GM12878 (cell line): Measurements from ENCODE around the gene NPDC1. TPM values are rescaled to one million over a fixed set of nuclear protein-coding genes. Genes with fewer than 3 reads are reported as not detected.

ENCODE experiments used
- BHLHE40 ChIP-seq, 2 experiments: fragments of 450-650 bp in 1 of 2; IDR thresholded peaks; 2 replicates each; pipeline ENCODE4 v1.6.1; 2011 to 2017; ENCODE audit warnings: low read depth in 2 of 2, borderline replicate concordance in 1 of 2, improper control_type of control experiment in 1 of 2, low read length in 1 of 2, mild to moderate bottlenecking in 1 of 2
- DPF2 ChIP-seq: fragments of 450-650 bp; IDR thresholded peaks from 2 replicates; pipeline ENCODE4 v1.6.1; 2017; ENCODE audit warnings: mild to moderate bottlenecking
- ESRRA ChIP-seq: IDR thresholded peaks from 2 replicates; pipeline ENCODE4 v1.6.1; 2012; ENCODE audit warnings: mild to moderate bottlenecking, low read length, improper control_type of control experiment
- HDAC6 ChIP-seq: fragments of 200-600 bp; sonication (generic); IDR thresholded peaks from one replicate; pipeline ENCODE4 v1.8.0; 2017; ENCODE audit warnings: antibody characterized with exemption; ENCODE audit not compliant: unreplicated experiment
- KAT2A ChIP-seq: conservative IDR thresholded peaks from 2 replicates; pipeline ENCODE4 v1.6.1; 2011; ENCODE audit warnings: low read depth, low read length; ENCODE audit not compliant: control insufficient read depth
- MYB ChIP-seq: fragments of 150-350 bp; IDR thresholded peaks from 2 replicates; pipeline ENCODE4 v1.6.1; 2014; ENCODE audit warnings: mild to moderate bottlenecking, low read depth, low read length, borderline replicate concordance
- NFYB ChIP-seq: IDR thresholded peaks from 2 replicates; pipeline ENCODE4 v1.6.1; 2011; ENCODE audit warnings: low read depth, mild to moderate bottlenecking, low read length, improper control_type of control experiment, moderate library complexity; ENCODE audit not compliant: insufficient read depth
- RAD21 ChIP-seq: IDR thresholded peaks from 2 replicates; pipeline ENCODE4 v1.6.1; 2011; ENCODE audit warnings: mild to moderate bottlenecking, low read depth, low read length, moderate library complexity; ENCODE audit not compliant: insufficient read depth
- ZBTB11 ChIP-seq: fragments of 450-650 bp; formaldehyde crosslinking; IDR thresholded peaks from 2 replicates; pipeline ENCODE4 v1.5.0; 2022; ENCODE audit warnings: mild to moderate bottlenecking, missing genetic modification characterization
- ZNF687 ChIP-seq: fragments of 450-650 bp; IDR thresholded peaks from 2 replicates; pipeline ENCODE4 v1.6.1; 2017; ENCODE audit warnings: mild to moderate bottlenecking, moderate library complexity
- polyA plus RNA-seq, 11 experiments: library from polyadenylated mRNA; depleted of rRNA in 4 of 11; unstranded in 6 of 11; stranded (reverse) in 5 of 11; fragments of >200 nt; fragmentation: Nextera tagmentation in 4 of 11; fragmentation: Illumina TruSeq in 1 of 11; extraction: Ambion mirVana in 4 of 11; extraction: Trizol in 1 of 11; gene quantifications; 1 replicate in 1 of 11; 2 replicates in 10 of 11; pipeline versions ENCODE4 v1.2.1 to v1.2.3, GENCODE V29; 2011 to 2016; ENCODE audit warnings: inconsistent platforms in 2 of 11, missing spikeins in 2 of 11, low read depth in 1 of 11
- total RNA-seq, 4 experiments: library from RNA; depleted of rRNA in 3 of 4; stranded (reverse); fragments of >200 nt in 3 of 4; fragmentation: Illumina TruSeq in 1 of 4; extraction: Trizol in 1 of 4; gene quantifications; 2 replicates each; pipeline versions ENCODE4 v1.2.1 to v1.2.3, GENCODE V29; 2013 to 2021
- TF ChIP-seq, protein P1 (sequence below): fragments of 450-650 bp; IDR thresholded peaks from 2 replicates; pipeline ENCODE4 v1.6.1; 2018; ENCODE audit warnings: borderline replicate concordance, mild to moderate bottlenecking; ENCODE audit not compliant: partially characterized antibody
- TF ChIP-seq, protein P2 (sequence below): fragments of 450-650 bp; conservative IDR thresholded peaks from 2 replicates; pipeline ENCODE4 v1.6.1; 2017; ENCODE audit warnings: mild to moderate bottlenecking, moderate library complexity

NPDC1 gene
- total and polyA plus RNA-seq, 10 of the 15 experiments (the other 5 are each of a cell fraction or from before 2014, with no cell fraction given) = 0.04 to 1.7 (median 0.77) TPM; not detected in 2

DNA sequence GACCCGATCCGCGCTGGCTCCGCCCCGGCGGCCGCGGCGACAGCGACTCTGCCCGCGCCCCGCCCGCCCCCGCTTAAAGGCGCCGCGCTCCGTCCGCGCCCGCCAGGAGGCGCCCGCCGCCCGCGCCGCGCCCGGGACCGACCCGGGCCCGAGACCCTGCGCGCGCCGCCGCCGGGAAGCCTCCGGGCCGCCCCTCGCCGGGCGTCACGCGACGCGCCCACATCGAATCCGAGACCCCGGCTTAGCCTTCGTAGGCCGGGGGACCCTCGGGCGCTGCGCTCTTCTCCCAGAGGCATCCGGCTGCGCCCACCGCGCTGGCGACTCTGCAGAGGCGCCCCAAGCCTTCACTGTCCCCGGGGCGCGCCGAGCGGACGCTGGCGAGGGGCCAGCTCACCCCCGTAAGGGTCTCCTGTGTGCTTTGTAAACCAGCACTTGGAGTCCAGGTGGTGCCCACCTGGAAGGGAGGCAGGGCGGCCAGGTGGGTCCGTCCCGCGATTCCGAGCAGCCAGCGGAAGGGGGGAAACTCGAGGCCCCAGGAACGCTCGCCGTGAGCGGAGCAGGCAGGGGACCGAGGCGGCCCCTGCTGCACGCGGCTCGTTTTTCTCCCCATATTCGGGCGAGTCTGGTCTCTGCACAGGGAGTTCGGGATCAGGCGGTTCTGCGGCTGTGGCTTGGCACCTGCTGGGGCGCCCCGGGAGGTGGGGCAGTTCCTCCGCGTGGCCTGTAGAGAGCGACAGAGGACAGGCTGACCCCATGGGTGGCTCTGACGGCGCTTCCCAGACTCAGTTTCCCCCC lies 17.5 kb downstream of the NPDC1 start (continued):
- TF ChIP-seq HDAC6 (no peak), KAT2A (no peak), ZBTB11 (CRISPR knock-in tag) (no peak), MYB (no peak; the same call in 1 of the 2 replicates), RAD21 (0 out of 2 replicates have a peak, but pooled peaks have one; percentile 17), ZNF687 (no peak), NFYB (no peak), ESRRA (no peak), DPF2 (0 out of 2 replicates have a peak, but pooled peaks have one; percentile 25), BHLHE40 (IDR thresholded peaks at IDR 0.05; ENCODE audit: borderline replicate concordance in 1 of 2, low read depth in 2 of 2, low read length in 1 of 2) (peak; percentile 0 to 68; a peak in 1 of 4 replicates)
- TF ChIP-seq, protein P1, sequence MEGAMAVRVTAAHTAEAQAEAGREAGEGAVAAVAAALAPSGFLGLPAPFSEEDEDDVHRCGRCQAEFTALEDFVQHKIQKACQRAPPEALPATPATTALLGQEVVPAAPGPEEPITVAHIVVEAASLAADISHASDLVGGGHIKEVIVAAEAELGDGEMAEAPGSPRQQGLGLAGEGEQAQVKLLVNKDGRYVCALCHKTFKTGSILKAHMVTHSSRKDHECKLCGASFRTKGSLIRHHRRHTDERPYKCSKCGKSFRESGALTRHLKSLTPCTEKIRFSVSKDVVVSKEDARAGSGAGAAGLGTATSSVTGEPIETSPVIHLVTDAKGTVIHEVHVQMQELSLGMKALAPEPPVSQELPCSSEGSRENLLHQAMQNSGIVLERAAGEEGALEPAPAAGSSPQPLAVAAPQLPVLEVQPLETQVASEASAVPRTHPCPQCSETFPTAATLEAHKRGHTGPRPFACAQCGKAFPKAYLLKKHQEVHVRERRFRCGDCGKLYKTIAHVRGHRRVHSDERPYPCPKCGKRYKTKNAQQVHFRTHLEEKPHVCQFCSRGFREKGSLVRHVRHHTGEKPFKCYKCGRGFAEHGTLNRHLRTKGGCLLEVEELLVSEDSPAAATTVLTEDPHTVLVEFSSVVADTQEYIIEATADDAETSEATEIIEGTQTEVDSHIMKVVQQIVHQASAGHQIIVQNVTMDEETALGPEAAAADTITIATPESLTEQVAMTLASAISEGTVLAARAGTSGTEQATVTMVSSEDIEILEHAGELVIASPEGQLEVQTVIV = no peak
- TF ChIP-seq, protein P2, sequence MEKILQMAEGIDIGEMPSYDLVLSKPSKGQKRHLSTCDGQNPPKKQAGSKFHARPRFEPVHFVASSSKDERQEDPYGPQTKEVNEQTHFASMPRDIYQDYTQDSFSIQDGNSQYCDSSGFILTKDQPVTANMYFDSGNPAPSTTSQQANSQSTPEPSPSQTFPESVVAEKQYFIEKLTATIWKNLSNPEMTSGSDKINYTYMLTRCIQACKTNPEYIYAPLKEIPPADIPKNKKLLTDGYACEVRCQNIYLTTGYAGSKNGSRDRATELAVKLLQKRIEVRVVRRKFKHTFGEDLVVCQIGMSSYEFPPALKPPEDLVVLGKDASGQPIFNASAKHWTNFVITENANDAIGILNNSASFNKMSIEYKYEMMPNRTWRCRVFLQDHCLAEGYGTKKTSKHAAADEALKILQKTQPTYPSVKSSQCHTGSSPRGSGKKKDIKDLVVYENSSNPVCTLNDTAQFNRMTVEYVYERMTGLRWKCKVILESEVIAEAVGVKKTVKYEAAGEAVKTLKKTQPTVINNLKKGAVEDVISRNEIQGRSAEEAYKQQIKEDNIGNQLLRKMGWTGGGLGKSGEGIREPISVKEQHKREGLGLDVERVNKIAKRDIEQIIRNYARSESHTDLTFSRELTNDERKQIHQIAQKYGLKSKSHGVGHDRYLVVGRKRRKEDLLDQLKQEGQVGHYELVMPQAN = no peak
